CD4-positive, alpha-beta T cell treated with Interleukin-6 for 4 hours (primary cell): Measurements from ENCODE around the gene TMEM38A.
A peak's percentile ranks its signal among the peaks of the same experiment; 100 is the strongest.
"Not testable (repeated sequence)": the region's sequence is repeated elsewhere in the genome, so short reads cannot be mapped to it uniquely, and the experiment has no call there.

Experiments
- DNase-seq: peaks from one replicate; pipeline ENCODE4 v3.0.0-alpha.2; 2020; ENCODE audit warnings: mixed read lengths

Gene TMEM38A

GRCh38 chr19:16679811-16680210 is 18.9 kb downstream of the TMEM38A start:
- DNase-seq, result no peak

- no peak for DNase-seq
Measured at GRCh38 chr19:16682539-16682938, 21.6 kb downstream of the TMEM38A start.

- DNase-seq, result no peak
Measured at GRCh38 chr19:16684216-16684615, 23.3 kb downstream of the TMEM38A start.

- DNase-seq, result no peak
Measured at GRCh38 chr19:16688084-16688483, 27.1 kb downstream of the TMEM38A start.

- no peak for DNase-seq
Measured at GRCh38 chr19:16698914-16699313, 38.0 kb downstream of the TMEM38A start.

GRCh38 chr19:16702123-16702522 is 41.2 kb downstream of the TMEM38A start:
- DNase-seq, result no peak

- no peak for DNase-seq
Measured at GRCh38 chr19:16703677-16704076, 42.7 kb downstream of the TMEM38A start.

- not testable (repeated sequence) for DNase-seq
Measured at GRCh38 chr19:16710870-16711269, 49.9 kb downstream of the TMEM38A start.

GRCh38 chr19:16712295-16712694 is 51.4 kb downstream of the TMEM38A start:
- DNase-seq, result not testable (repeated sequence)

- peak; percentile 41 for DNase-seq
Measured at GRCh38 chr19:16714702-16715287, 53.9 kb downstream of the TMEM38A start.

- no peak for DNase-seq
Measured at GRCh38 chr19:16715611-16716010, 54.7 kb downstream of the TMEM38A start.

GRCh38 chr19:16721051-16721450 is 60.1 kb downstream of the TMEM38A start:
- DNase-seq, result no peak

GRCh38 chr19:16722591-16722990 is 61.7 kb downstream of the TMEM38A start:
- DNase-seq, result no peak

GRCh38 chr19:16726916-16727315 is 66.0 kb downstream of the TMEM38A start:
- DNase-seq, result no peak

- DNase-seq, result not testable (repeated sequence)
Measured at GRCh38 chr19:16735650-16736266, 74.8 kb downstream of the TMEM38A start.

GRCh38 chr19:16736709-16737108 is 75.8 kb downstream of the TMEM38A start:
- no peak for DNase-seq

- DNase-seq, result no peak
Measured at GRCh38 chr19:16737911-16738310, 77.0 kb downstream of the TMEM38A start.

GRCh38 chr19:16739546-16739945 is 78.6 kb downstream of the TMEM38A start:
- DNase-seq, result no peak
